Dendritic cell treated with granulocyte-macrophage colony-stimulating factor and Interleukin-4, amounts not matched to agents 40 ng/mL and 50 ng/mL, for 4 days (primary cell): ENCODE data around the gene CAPN13.

Experiments used
- H3K27ac Mint-ChIP-seq: one replicate; pipeline ENCODE4 v1.8.0; 2022; ENCODE audit warnings: mild to moderate bottlenecking, mixed read lengths
- H3K27me3 Mint-ChIP-seq: one replicate; pipeline ENCODE4 v1.8.0; 2022; ENCODE audit warnings: mild to moderate bottlenecking, mixed read lengths
- H3K36me3 Mint-ChIP-seq: one replicate; pipeline ENCODE4 v1.8.0; 2022; ENCODE audit warnings: low read depth, mixed read lengths
- H3K4me1 Mint-ChIP-seq: one replicate; pipeline ENCODE4 v1.8.0; 2022; ENCODE audit warnings: low read depth, mixed read lengths
- H3K4me3 Mint-ChIP-seq: one replicate; pipeline ENCODE4 v1.8.0; 2022; ENCODE audit warnings: mild to moderate bottlenecking, moderate library complexity, mixed read lengths
- H3K9me3 Mint-ChIP-seq: one replicate; pipeline ENCODE4 v1.8.0; 2022; ENCODE audit warnings: mixed read lengths
- intact Hi-C: fragments of 100-400 bp; cut with micrococcal nuclease; formaldehyde crosslinking; loops from one replicate; pipeline ENCODE4 v1.15.0; 2022

CAPN13 gene

DNA sequence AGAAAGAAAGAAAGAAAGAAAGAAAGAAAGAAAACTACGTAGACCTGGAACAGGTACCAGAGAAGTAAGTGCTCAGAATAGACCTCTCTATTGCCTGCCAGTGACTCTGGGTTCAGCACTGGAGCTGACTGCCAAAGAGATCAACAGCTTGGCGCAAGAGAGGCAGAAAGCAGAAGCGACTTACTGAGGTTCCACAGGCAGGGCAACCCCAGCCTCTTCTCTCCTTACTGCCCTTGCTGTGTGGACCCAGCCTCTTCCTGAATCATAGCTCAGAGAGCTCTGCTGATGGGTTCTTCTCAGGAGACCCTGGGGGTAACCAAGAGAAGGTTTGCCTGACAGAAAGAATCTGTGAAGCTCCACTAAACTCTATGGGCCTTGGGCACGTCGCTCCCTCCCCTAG, 7.1 kb downstream of the CAPN13 start:
- H3K4me3 Mint-ChIP-seq = no peak overlapping the region
- intact Hi-C loops = no loop called here
- peaks cover 18% of the 10 kb centered on the region for H3K4me1 Mint-ChIP-seq
- no peaks in the 10 kb centered on the region for H3K36me3 Mint-ChIP-seq
- H3K27ac Mint-ChIP-seq = no peak overlapping the region
- H3K27me3 Mint-ChIP-seq = peaks cover 71% of the 10 kb centered on the region
- no peaks in the 10 kb centered on the region for H3K9me3 Mint-ChIP-seq

DNA sequence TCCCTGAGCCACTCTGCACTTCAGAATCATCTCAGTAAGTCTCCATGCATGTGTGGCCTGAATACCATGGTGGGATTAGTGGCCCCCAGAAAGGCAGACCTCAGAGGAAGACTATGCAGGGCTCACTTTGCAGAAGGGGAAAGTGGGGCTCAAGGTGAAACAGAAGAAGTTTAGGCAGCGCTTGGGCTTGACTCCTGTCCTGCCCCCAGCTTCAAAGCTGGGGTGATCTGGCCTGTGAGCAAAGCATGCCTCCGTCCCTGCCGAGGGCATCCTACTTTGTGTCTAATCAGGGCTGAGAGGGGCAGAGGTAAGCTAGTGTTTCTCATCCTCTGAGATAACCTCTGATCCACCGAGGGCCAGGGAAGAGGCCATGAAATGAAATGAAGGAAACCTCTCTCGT, 7.9 kb downstream of the CAPN13 start:
- no peak overlapping the region for H3K27ac Mint-ChIP-seq
- intact Hi-C loops = loop anchor here (10.0 kb wide), 2 partner anchors 85 to 525 kb away; no protein-coding TSS in a partner anchor
- H3K36me3 Mint-ChIP-seq = no peaks in the 10 kb centered on the region
- H3K4me3 Mint-ChIP-seq = no peak overlapping the region
- peaks cover 18% of the 10 kb centered on the region for H3K4me1 Mint-ChIP-seq
- H3K27me3 Mint-ChIP-seq = peaks cover 70% of the 10 kb centered on the region
- H3K9me3 Mint-ChIP-seq = no peaks in the 10 kb centered on the region

DNA sequence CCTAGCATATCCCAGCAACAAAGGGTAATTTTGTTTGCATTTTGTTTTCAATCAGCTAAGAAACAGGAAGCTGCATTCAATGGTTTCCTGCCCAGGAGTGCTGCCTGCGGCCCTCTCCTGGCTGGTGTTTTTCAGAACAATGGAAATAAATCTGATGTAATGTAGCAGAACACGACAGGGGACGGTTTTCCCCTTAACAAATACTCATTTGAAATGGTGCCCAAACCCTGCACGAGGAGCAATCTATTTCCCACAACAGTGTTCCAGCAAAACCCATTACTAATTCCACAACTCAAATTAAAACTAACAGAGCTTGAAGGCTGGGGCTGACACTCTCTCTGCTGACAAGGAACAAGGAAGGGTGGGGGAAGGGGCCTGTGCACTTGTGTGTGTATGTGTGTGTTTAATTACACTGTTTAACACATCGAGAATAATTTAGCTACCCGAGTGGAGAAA, 8.7 kb downstream of the CAPN13 start:
- Mint-ChIP-seq H3K4me3 (no peak overlapping the region), H3K4me1 (peaks cover 18% of the 10 kb centered on the region), H3K27me3 (peaks cover 70% of the 10 kb centered on the region), H3K27ac (no peak overlapping the region), H3K9me3 (no peaks in the 10 kb centered on the region), H3K36me3 (no peaks in the 10 kb centered on the region)
- intact Hi-C loops = loop anchor here (10.0 kb wide), 2 partner anchors 84 to 526 kb away; no protein-coding TSS in a partner anchor

DNA sequence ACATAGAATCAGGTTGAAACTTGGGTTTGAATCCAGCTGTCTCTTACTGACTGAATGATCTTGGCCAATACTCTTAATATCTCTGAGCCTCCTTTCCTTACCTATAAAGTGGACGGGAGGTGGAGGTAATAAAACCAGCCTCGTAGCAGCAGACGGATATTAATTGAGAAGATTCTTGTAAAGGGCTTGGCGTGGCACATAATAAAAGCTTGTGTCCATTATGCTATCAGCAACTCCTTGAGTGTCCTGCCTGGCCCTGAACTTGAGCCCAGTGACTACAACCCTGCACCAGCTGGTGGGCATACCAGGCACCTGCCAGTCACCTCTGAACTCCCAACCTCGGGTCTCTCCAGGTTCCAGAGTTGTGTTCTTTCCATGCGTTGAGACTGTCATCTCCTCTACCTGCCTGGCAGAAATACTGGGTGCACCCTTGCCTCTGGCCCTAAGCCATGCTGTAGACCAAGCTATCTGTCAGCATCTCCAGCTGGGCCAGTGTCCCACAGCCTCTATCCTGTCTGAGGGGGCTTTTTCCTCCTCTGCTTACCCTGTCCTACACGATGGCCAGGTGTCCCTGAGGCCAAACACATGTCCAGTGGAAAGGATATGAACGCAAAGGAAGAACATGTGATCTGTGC, 9.7 kb downstream of the CAPN13 start:
- Mint-ChIP-seq H3K4me3 (no peak overlapping the region), H3K27ac (no peak overlapping the region), H3K36me3 (no peaks in the 10 kb centered on the region), H3K4me1 (peaks cover 18% of the 10 kb centered on the region), H3K9me3 (no peaks in the 10 kb centered on the region), H3K27me3 (peaks cover 60% of the 10 kb centered on the region)
- intact Hi-C loops = loop anchor here (10.0 kb wide), 2 partner anchors 83 to 527 kb away; no protein-coding TSS in a partner anchor

DNA sequence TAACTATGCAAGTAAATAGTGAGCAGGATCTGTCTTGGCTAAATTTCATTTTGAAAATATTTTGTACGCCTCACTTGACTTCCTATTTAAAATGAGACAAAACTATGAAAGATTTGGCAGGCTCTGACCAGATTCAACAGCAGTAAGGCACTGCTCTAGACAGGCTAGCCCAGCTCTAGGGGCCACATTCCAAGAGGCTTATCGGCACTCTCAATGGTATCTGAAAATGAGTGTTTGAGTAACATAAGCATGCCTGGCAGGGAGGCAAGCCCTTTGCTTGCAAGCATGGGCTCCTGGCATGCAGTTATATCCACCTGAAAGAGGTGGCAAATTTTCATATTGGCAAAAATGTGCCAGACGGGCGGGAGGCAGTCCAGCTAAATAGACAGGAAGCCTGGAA, 10.5 kb downstream of the CAPN13 start:
- Mint-ChIP-seq H3K4me1 (peaks cover 26% of the 10 kb centered on the region), H3K4me3 (no peak overlapping the region), H3K27ac (no peak overlapping the region), H3K9me3 (no peaks in the 10 kb centered on the region), H3K27me3 (peaks cover 59% of the 10 kb centered on the region), H3K36me3 (no peaks in the 10 kb centered on the region)
- intact Hi-C loops = loop anchor here (10.0 kb wide), 2 partner anchors 82 to 528 kb away; no protein-coding TSS in a partner anchor

DNA sequence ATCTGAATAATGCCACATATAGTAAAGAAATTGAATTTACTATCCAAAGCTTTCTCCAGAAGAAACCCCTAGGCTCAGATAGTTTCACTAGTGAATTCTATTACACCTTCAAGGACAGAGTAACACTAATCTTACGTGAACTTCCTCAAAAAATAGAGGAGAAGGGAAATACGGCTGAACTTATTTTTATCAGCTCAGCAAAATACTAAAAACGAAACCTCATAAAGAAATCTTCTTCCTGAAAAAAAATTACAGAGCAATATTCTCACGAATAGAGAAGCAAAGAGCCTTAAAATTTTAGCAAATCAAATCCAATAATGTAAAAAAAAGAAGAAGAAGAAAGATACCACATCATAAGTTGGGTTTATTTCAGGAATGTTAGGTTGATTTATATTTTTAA, 14.7 kb downstream of the CAPN13 start:
- Mint-ChIP-seq H3K27me3 (peaks cover 55% of the 10 kb centered on the region), H3K9me3 (no peaks in the 10 kb centered on the region), H3K36me3 (no peaks in the 10 kb centered on the region), H3K27ac (no peak overlapping the region), H3K4me3 (no peak overlapping the region), H3K4me1 (peaks cover 31% of the 10 kb centered on the region)
- intact Hi-C loops = loop anchor here (10.0 kb wide), 2 partner anchors 78 to 532 kb away; no protein-coding TSS in a partner anchor

DNA sequence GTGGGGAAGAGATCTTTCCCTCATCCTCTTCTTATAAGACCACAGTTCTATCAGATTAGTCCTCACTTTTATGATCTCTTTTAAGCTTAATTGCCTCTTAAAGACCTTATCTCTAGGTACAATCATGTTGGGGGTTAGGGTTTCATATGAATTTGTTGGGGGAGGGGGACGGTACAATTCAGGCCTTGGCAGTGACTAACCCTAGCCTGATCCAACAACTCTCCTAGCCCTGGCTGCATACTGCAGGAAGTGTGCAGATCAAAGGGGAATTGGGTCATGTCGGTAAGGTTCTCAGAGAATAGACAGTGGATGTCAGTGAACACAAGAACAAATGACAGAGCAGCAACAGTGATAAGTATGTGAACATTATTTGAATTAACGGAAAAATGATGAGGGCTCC, 16.4 kb downstream of the CAPN13 start:
- Mint-ChIP-seq H3K27me3 (peaks cover 57% of the 10 kb centered on the region), H3K4me1 (peaks cover 31% of the 10 kb centered on the region), H3K36me3 (no peaks in the 10 kb centered on the region), H3K9me3 (no peaks in the 10 kb centered on the region), H3K27ac (no peak overlapping the region), H3K4me3 (no peak overlapping the region)
- intact Hi-C loops = loop anchor here (10.0 kb wide), 2 partner anchors 76 to 534 kb away; no protein-coding TSS in a partner anchor

DNA sequence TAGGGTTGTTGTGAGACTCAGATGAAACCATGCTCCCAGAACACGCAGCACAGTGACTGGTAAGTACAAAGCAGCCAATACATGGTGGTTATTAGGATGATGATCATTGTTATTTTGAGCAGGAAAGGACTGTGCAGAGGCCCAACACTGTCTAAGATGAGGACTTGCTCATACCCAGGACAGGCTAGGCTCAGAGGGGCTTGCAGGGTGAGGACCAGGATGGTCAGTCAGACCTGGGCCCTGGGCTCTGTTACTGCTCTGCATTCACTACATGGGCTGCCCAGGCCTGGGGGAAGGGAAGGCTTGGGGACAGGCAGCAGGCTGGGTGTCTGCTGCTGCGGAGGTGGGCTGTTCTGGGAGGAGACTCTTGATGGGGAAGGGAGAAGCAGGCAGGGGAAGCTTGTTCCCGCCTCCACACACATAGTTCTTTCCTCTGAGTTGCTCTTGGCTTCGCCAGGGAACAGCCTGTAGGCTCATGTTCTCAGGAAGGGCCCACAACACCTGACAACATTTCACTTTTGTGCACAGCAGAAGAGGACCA, 17.5 kb downstream of the CAPN13 start:
- Mint-ChIP-seq H3K9me3 (no peaks in the 10 kb centered on the region), H3K4me1 (peaks cover 31% of the 10 kb centered on the region), H3K27me3 (peaks cover 60% of the 10 kb centered on the region), H3K36me3 (no peaks in the 10 kb centered on the region), H3K4me3 (no peak overlapping the region), H3K27ac (peak overlapping the region; percentile 3)
- intact Hi-C loops = loop anchor here (10.0 kb wide), 2 partner anchors 75 to 535 kb away; no protein-coding TSS in a partner anchor

DNA sequence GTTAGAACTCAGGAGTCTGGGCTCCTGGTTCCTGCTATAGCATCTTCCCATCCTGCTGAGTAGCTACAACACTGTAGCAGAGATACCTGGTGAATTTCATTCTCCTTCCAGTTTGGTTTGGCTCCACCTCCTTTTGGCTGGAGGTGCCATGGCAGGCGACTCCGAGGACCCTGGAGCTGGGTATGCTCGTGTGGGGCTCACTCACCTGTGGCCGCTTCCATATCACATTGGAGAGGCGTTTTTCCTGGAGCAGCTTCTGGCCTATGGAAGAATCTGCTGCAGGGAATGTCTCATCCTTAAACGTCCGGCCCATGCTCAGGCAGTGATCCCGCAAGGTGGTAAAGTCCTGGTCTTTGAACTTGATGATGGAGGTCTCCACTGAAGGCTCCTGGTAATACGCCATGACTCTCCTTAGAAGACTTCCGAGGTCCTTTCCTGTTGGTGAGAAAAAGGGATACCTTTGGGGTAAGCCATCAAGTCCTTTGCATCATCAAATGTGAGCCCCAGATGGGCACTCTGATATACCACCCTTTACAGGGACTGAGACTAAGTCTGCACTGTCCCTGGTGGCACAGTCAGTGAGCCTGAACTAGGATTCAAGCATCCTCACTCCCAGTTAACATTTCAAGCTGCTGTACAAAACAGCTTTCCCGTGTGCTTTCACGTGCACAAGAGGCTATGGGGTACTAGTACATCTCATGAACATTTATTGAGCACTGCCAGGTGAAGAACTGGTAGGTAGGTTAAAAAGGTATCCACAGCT, 20.1 kb downstream of the CAPN13 start:
- H3K36me3 Mint-ChIP-seq = no peaks in the 10 kb centered on the region
- no peak overlapping the region for H3K27ac Mint-ChIP-seq
- no peak overlapping the region for H3K4me3 Mint-ChIP-seq
- H3K4me1 Mint-ChIP-seq = peaks cover 33% of the 10 kb centered on the region
- H3K9me3 Mint-ChIP-seq = no peaks in the 10 kb centered on the region
- intact Hi-C loops = no loop called here
- H3K27me3 Mint-ChIP-seq = peaks cover 60% of the 10 kb centered on the region

DNA sequence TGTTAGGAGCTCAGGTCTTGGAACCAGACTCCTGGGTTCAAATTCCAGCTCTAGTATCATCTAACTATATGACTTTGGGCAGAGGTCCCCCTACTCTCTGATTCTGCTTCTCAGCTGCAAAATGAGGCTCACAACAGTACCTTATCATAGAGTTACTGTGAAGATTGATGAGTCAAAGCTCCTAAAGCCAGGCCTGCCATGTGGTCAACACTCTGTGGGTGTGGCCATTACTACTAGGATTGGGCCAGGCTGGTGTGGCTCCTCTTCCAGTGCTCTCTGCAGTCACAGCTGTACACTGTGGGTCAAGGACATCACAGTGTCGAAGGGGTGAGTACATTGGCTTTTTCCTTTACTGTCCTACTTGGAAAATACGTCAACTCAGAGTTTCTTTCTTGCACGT, 22.6 kb downstream of the CAPN13 start:
- peaks cover 57% of the 10 kb centered on the region for H3K27me3 Mint-ChIP-seq
- H3K27ac Mint-ChIP-seq = no peak overlapping the region
- peaks cover 13% of the 10 kb centered on the region for H3K4me1 Mint-ChIP-seq
- no peak overlapping the region for H3K4me3 Mint-ChIP-seq
- intact Hi-C loops = no loop called here
- H3K36me3 Mint-ChIP-seq = no peaks in the 10 kb centered on the region
- no peaks in the 10 kb centered on the region for H3K9me3 Mint-ChIP-seq

DNA sequence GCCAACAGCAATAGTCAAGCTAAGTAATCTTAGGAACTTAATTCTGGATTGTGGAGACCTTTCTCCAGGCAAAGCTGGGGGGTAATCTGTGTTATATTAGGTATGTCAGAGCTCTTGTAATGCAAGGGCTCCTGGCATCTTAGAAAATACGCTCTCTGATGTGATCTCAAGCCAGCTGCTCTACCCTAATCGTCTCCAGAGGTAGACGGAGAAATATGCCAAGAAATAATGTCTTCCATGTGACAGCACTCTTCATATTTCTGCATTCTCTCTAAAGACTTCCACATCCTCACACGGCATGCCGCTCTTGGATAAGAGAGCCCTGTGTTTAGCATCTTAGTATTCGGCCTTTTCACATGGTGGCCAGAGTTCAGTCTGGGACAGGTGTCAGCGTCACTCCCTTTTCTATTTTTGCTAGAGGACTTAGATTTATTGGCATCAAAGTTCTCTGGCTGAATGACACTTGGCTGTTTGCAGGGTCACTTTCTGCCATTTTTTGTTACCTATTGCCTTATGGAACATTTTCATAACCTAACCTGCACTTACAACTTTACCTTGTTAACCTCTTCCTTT, 25.2 kb downstream of the CAPN13 start:
- Mint-ChIP-seq H3K4me3 (no peak overlapping the region), H3K4me1 (peaks cover 5% of the 10 kb centered on the region), H3K9me3 (no peaks in the 10 kb centered on the region), H3K27me3 (peaks cover 60% of the 10 kb centered on the region), H3K36me3 (no peaks in the 10 kb centered on the region), H3K27ac (no peak overlapping the region)
- intact Hi-C loops = no loop called here

DNA sequence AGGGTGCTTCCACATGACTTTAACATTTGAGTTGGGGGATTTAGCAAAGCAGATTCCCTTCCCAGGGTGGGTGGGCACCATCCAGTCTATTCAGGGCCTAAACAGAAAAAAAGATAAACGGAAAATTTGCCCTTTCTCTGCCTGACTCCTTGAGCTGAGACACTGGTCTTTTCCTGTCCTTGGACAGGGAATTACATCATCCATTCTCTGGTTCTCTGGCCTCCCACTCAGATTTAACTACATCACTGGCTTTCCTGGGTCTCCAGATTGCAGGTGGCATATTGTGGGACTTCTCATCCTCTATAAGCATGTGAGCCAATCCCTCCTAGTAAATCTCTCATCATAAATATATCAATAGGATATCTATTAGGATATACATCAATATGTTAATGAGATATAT, 25.8 kb downstream of the CAPN13 start:
- Mint-ChIP-seq H3K27me3 (peaks cover 61% of the 10 kb centered on the region), H3K4me1 (peaks cover 5% of the 10 kb centered on the region), H3K36me3 (no peaks in the 10 kb centered on the region), H3K9me3 (no peaks in the 10 kb centered on the region), H3K4me3 (no peak overlapping the region), H3K27ac (no peak overlapping the region)
- intact Hi-C loops = no loop called here

DNA sequence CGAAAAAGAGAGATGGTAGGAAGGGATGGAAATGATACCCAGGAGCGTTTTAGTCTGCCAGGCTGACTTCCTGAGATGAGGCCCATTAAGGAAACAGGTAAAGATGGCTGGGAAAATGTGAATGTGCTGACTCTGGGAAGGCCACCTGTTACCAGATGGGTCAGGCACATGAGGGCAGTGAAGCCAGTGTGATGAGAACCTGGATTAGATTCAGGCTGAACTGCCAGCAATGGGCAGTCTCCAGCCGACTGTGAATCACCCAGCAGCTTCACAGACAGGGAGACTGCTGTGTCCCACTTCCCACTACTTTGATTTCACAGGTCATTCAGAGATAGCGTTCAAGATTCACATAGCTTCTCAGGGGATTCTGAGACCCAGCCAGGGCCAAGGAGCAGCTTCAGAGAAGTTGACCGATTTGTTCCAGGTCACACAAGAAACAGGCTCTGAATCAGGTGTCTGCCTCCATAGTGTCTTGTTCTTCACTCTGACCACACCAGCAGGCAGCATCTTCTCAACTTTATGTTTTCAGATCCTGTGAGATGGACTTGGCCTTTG, 26.4 kb downstream of the CAPN13 start:
- no peaks in the 10 kb centered on the region for H3K36me3 Mint-ChIP-seq
- H3K27me3 Mint-ChIP-seq = peaks cover 62% of the 10 kb centered on the region
- no peaks in the 10 kb centered on the region for H3K9me3 Mint-ChIP-seq
- H3K4me1 Mint-ChIP-seq = peaks cover 6% of the 10 kb centered on the region
- no peak overlapping the region for H3K4me3 Mint-ChIP-seq
- no peak overlapping the region for H3K27ac Mint-ChIP-seq
- intact Hi-C loops = no loop called here
